ENCODE measurements around the gene ZNF554.

GRCh38 chr19:2840794-2841791 lies 21.4 kb downstream of the ZNF554 start, which contains the start of gene ZNF555:
- TF ChIP-seq CTCF (IDR thresholded peaks at IDR 0.05) (peak; percentile 57), EZH2 (IDR thresholded peaks at IDR 0.05) (no peak), EZH2phosphoT487 (IDR thresholded peaks at IDR 0.05) (no peak)

Data from neural progenitor cell (in vitro differentiated cells).